GM12878 (cell line): ENCODE results near the gene KRTAP5-7. TPM values are rescaled to one million over a fixed set of nuclear protein-coding genes. Genes with fewer than 3 reads are reported as not detected.

Source experiments
- ATAC-seq: fragments of 200-7000 bp; cut with Tn5 transposase; 3 replicates; pipeline ENCODE4 v1.9.1; 2020; ENCODE audit warnings: mild to moderate bottlenecking, moderate library complexity
- BruUV-seq: library from RNA; stranded (reverse); fragments of 400-500 nt; replicated peaks from 2 replicates; lab custom pipeline; 2021; lab: Mats Ljungman, UMichigan
- CTCF ChIA-PET: fragments of 300-600 bp; sonication (Branson Sonifier 250); formaldehyde crosslinking; extraction: SDS; loops from one replicate; lab custom pipeline; 2021; ENCODE audit warnings: inconsistent platforms; lab: Yijun Ruan, JAX
- POLR2A ChIA-PET: fragments of 350-600 bp; formaldehyde crosslinking; extraction: SDS; loops from one replicate; lab custom pipeline; 2021; ENCODE audit warnings: inconsistent platforms; lab: Charles Lee
- RAD21 ChIA-PET: fragments of 300-600 bp; sonication (Branson Sonifier 250); formaldehyde crosslinking; loops from one replicate; lab custom pipeline; 2023; ENCODE audit warnings: antibody characterized with exemption; ENCODE audit not compliant: unreplicated experiment; lab: Charles Lee
- SMC1A ChIA-PET: fragments of 300-600 bp; sonication (Branson Sonifier 250); formaldehyde crosslinking; loops from one replicate; lab custom pipeline; 2023; ENCODE audit not compliant: unreplicated experiment, uncharacterized antibody; lab: Charles Lee
- DNase-seq: peaks from one replicate; pipeline ENCODE4 v3.0.0-alpha.2; 2011; ENCODE audit warnings: low read depth, low spot score
- FAIRE-seq: peaks from 3 replicates; lab custom pipeline; 2011; peaks lifted over from hg19 to GRCh38; lab: Jason Lieb, UNC
- H2AFZ ChIP-seq: 2 replicates; pipeline ENCODE4 v1.6.0; 2011; ENCODE audit warnings: low read depth, low read length, control low read depth; ENCODE audit not compliant: control insufficient read depth
- H3K27ac ChIP-seq: 2 replicates; pipeline ENCODE4 v1.5.1; 2011; ENCODE audit warnings: control low read depth; ENCODE audit not compliant: control insufficient read depth, insufficient read depth
- H3K27me3 ChIP-seq, 2 experiments: replicated peaks in 1 of 2; 2 replicates each; pipeline versions ENCODE4 v1.6.0 to v1.6.1; 2011; ENCODE audit warnings: low read length in 1 of 2; ENCODE audit not compliant: control insufficient read depth in 2 of 2, insufficient read depth in 2 of 2
- H3K36me3 ChIP-seq, 2 experiments: 2 replicates each; pipeline ENCODE4 v1.5.1; 2011; ENCODE audit warnings: low read length in 1 of 2; ENCODE audit not compliant: control insufficient read depth in 2 of 2, insufficient read depth in 2 of 2
- H3K4me1 ChIP-seq: 2 replicates; pipeline ENCODE4 v1.6.1; 2011; ENCODE audit warnings: mild to moderate bottlenecking, low read length, moderate library complexity, mixed read lengths; ENCODE audit not compliant: control insufficient read depth, insufficient read depth
- H3K4me2 ChIP-seq: 2 replicates; pipeline ENCODE4 v1.6.0; 2011; ENCODE audit warnings: control low read depth; ENCODE audit not compliant: control insufficient read depth, insufficient read depth
- H3K4me3 ChIP-seq: fragments of 200-600 bp; sonication (generic); 2 replicates; pipeline ENCODE4 v1.5.1; 2016
- H3K79me2 ChIP-seq: 2 replicates; pipeline ENCODE4 v1.6.0; 2011; ENCODE audit warnings: low read length; ENCODE audit not compliant: control insufficient read depth, insufficient read depth
- H3K9ac ChIP-seq: 2 replicates; pipeline ENCODE4 v1.8.0; 2011; ENCODE audit warnings: low read length, control low read depth, mixed read lengths; ENCODE audit not compliant: control insufficient read depth, insufficient read depth
- H3K9me3 ChIP-seq: replicated peaks from 3 replicates; pipeline ENCODE4 v1.5.1; 2011; ENCODE audit warnings: mild to moderate bottlenecking, low read length; ENCODE audit not compliant: control insufficient read depth, insufficient read depth
- H4K20me1 ChIP-seq: 2 replicates; pipeline ENCODE4 v1.6.0; 2011; ENCODE audit not compliant: control insufficient read depth, insufficient read depth
- DPF2 ChIP-seq: fragments of 450-650 bp; IDR thresholded peaks from 2 replicates; pipeline ENCODE4 v1.6.1; 2017; ENCODE audit warnings: mild to moderate bottlenecking
- FOXK2 ChIP-seq: fragments of 450-650 bp; IDR thresholded peaks from 2 replicates; pipeline ENCODE4 v1.6.1; 2017; ENCODE audit warnings: mild to moderate bottlenecking, moderate library complexity
- HDAC6 ChIP-seq: fragments of 200-600 bp; sonication (generic); IDR thresholded peaks from one replicate; pipeline ENCODE4 v1.8.0; 2017; ENCODE audit warnings: antibody characterized with exemption; ENCODE audit not compliant: unreplicated experiment
- MTA3 ChIP-seq: IDR thresholded peaks from 2 replicates; pipeline ENCODE4 v1.6.1; 2012; ENCODE audit warnings: low read length, inconsistent platforms, borderline replicate concordance
- MYC ChIP-seq: IDR thresholded peaks from 2 replicates; pipeline ENCODE4 v1.6.1; 2011; ENCODE audit warnings: mild to moderate bottlenecking, low read length, moderate library complexity, inconsistent platforms; ENCODE audit not compliant: insufficient read depth, insufficient replicate concordance, insufficient read length, severe bottlenecking
- NFIC ChIP-seq: IDR thresholded peaks from 2 replicates; pipeline ENCODE4 v1.6.1; 2012; ENCODE audit warnings: low read depth, mild to moderate bottlenecking, inconsistent platforms, low read length, moderate library complexity
- NFXL1 ChIP-seq: fragments of 450-650 bp; IDR thresholded peaks from 2 replicates; pipeline ENCODE4 v1.6.1; 2017; ENCODE audit warnings: antibody characterized with exemption, mild to moderate bottlenecking, borderline replicate concordance
- PAX5 ChIP-seq: IDR thresholded peaks from 2 replicates; pipeline ENCODE4 v1.6.1; 2011; ENCODE audit warnings: low read depth, low read length, borderline replicate concordance
- TCF12 ChIP-seq: IDR thresholded peaks from 2 replicates; pipeline ENCODE4 v1.6.1; 2011; ENCODE audit warnings: low read depth, mild to moderate bottlenecking, low read length
- WRNIP1 ChIP-seq: IDR thresholded peaks from 2 replicates; pipeline ENCODE4 v1.6.1; 2011; ENCODE audit warnings: low read depth, low read length, improper control_type of control experiment, borderline replicate concordance
- ZBED1 ChIP-seq: IDR thresholded peaks from 2 replicates; pipeline ENCODE4 v1.6.1; 2016; ENCODE audit warnings: borderline replicate concordance
- ZNF24 ChIP-seq: fragments of 450-650 bp; IDR thresholded peaks from 2 replicates; pipeline ENCODE4 v1.6.1; 2017; ENCODE audit warnings: antibody characterized with exemption, mild to moderate bottlenecking
- ZNF622 ChIP-seq: fragments of 450-650 bp; IDR thresholded peaks from 2 replicates; pipeline ENCODE4 v1.6.1; 2017; ENCODE audit warnings: mild to moderate bottlenecking, inconsistent platforms
- WGBS: methylation state at CpG from one replicate; pipeline ENCODE4 v1.1.6; 2016; ENCODE audit warnings: low lambda C conversion rate; ENCODE audit not compliant: insufficient replicate concordance, insufficient coverage; ENCODE audit errors: missing lambda C conversion rate; 5-methylcytosine and 5-hydroxymethylcytosine counted together
- in situ Hi-C: fragments of 300-500 bp; cut with MboI; formaldehyde crosslinking; loops from 9 replicates; pipeline ENCODE4 v1.14.3; 2018; ENCODE audit warnings: mixed read lengths
- intact Hi-C: fragments of 100-400 bp; cut with micrococcal nuclease; formaldehyde crosslinking; loops from one replicate; pipeline ENCODE4 v1.14.2; 2022; ENCODE audit not compliant: unreplicated experiment
- polyA plus RNA-seq, 11 experiments: library from polyadenylated mRNA; depleted of rRNA in 4 of 11; unstranded in 6 of 11; stranded (reverse) in 5 of 11; fragments of >200 nt; fragmentation: Nextera tagmentation in 4 of 11; fragmentation: Illumina TruSeq in 1 of 11; extraction: Ambion mirVana in 4 of 11; extraction: Trizol in 1 of 11; gene quantifications; 1 replicate in 1 of 11; 2 replicates in 10 of 11; pipeline versions ENCODE4 v1.2.1 to v1.2.3, GENCODE V29; 2011 to 2016; ENCODE audit warnings: inconsistent platforms in 2 of 11, missing spikeins in 2 of 11, low read depth in 1 of 11
- total RNA-seq, 4 experiments: library from RNA; depleted of rRNA in 3 of 4; stranded (reverse); fragments of >200 nt in 3 of 4; fragmentation: Illumina TruSeq in 1 of 4; extraction: Trizol in 1 of 4; gene quantifications; 2 replicates each; pipeline versions ENCODE4 v1.2.1 to v1.2.3, GENCODE V29; 2013 to 2021
- TF ChIP-seq, protein P1 (sequence below): IDR thresholded peaks from 2 replicates; pipeline ENCODE4 v1.6.1; 2011; ENCODE audit warnings: borderline replicate concordance, low read depth, mild to moderate bottlenecking, moderate library complexity, mixed read lengths, low read length; ENCODE audit not compliant: insufficient read depth; ENCODE audit errors: extremely low read length
- TF ChIP-seq, protein P2 (sequence below): fragments of 450-650 bp; IDR thresholded peaks from 2 replicates; pipeline ENCODE4 v1.6.1; 2016; ENCODE audit warnings: mild to moderate bottlenecking, moderate library complexity, borderline replicate concordance
- TF ChIP-seq, protein P3 (sequence below): IDR thresholded peaks from 2 replicates; pipeline ENCODE4 v1.6.1; 2012; ENCODE audit warnings: low read depth, low read length, improper control_type of control experiment
- TF ChIP-seq, protein P4 (sequence below): fragments of 450-650 bp; IDR thresholded peaks from 2 replicates; pipeline ENCODE4 v1.6.1; 2016; ENCODE audit warnings: mild to moderate bottlenecking

The KRTAP5-7 gene
- total and polyA plus RNA-seq, 10 of the 15 experiments (the other 5 are each of a cell fraction or from before 2014, with no cell fraction given) = 0.07 to 0.23 (median 0.19) TPM; not detected in 6

DNA sequence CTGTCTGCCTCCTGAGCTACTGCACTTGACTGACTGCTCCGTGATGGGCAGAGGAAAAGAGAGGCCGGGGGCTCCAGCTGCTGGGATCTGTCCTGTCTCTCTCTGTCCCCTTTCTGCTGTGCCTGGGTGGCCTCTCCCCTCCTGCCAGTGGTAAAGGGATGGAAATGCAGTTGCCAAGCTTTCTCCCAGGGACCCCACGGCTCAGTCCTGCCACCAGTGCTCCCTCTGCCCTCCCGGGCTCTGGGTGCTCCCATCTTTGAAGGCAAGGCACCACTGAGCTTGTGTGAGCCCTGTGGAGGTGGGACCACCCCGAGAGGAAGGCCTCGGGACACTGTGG is 42.0 kb upstream of the KRTAP5-7 start:
- Histone ChIP-seq H3K4me1 (peaks cover 11% of the 10 kb centered on the region), H3K4me3 (no peak overlapping the region), H3K27me3 (no peaks in the 10 kb centered on the region), H3K9ac (no peak overlapping the region), H3K9me3 (no peaks in the 10 kb centered on the region), H4K20me1 (no peaks in the 10 kb centered on the region), H2AFZ (no peak overlapping the region), H3K79me2 (no peaks in the 10 kb centered on the region), H3K36me3 (peaks cover 30 to 32% of the 10 kb centered on the region in 2 experiments), H3K27ac (no peak overlapping the region), H3K4me2 (no peak overlapping the region)
- no TSS peak for BruUV-seq
- intact Hi-C loops = no loop called here
- SMC1A ChIA-PET = no interaction called here
- DNase-seq (no peak), FAIRE-seq (no peak), ATAC-seq (no peak)
- POLR2A ChIA-PET = no interaction called here
- in situ Hi-C loops = no loop called here
- RAD21 ChIA-PET = no interaction called here
- CTCF ChIA-PET = no interaction called here
- 98% methylated on average over 6 of the region's 6 CpGs for WGBS
- TF ChIP-seq MTA3 (no peak), TCF12 (no peak), DPF2 (no peak), ZBED1 (no peak), ZNF622 (no peak), FOXK2 (no peak), PAX5 (no peak), NFXL1 (no peak), MYC (no peak), ZNF24 (no peak), HDAC6 (no peak), WRNIP1 (no peak), NFIC (no peak)
- TF ChIP-seq, protein P1, sequence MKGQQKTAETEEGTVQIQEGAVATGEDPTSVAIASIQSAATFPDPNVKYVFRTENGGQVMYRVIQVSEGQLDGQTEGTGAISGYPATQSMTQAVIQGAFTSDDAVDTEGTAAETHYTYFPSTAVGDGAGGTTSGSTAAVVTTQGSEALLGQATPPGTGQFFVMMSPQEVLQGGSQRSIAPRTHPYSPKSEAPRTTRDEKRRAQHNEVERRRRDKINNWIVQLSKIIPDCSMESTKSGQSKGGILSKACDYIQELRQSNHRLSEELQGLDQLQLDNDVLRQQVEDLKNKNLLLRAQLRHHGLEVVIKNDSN = no peak
- TF ChIP-seq, protein P2, sequence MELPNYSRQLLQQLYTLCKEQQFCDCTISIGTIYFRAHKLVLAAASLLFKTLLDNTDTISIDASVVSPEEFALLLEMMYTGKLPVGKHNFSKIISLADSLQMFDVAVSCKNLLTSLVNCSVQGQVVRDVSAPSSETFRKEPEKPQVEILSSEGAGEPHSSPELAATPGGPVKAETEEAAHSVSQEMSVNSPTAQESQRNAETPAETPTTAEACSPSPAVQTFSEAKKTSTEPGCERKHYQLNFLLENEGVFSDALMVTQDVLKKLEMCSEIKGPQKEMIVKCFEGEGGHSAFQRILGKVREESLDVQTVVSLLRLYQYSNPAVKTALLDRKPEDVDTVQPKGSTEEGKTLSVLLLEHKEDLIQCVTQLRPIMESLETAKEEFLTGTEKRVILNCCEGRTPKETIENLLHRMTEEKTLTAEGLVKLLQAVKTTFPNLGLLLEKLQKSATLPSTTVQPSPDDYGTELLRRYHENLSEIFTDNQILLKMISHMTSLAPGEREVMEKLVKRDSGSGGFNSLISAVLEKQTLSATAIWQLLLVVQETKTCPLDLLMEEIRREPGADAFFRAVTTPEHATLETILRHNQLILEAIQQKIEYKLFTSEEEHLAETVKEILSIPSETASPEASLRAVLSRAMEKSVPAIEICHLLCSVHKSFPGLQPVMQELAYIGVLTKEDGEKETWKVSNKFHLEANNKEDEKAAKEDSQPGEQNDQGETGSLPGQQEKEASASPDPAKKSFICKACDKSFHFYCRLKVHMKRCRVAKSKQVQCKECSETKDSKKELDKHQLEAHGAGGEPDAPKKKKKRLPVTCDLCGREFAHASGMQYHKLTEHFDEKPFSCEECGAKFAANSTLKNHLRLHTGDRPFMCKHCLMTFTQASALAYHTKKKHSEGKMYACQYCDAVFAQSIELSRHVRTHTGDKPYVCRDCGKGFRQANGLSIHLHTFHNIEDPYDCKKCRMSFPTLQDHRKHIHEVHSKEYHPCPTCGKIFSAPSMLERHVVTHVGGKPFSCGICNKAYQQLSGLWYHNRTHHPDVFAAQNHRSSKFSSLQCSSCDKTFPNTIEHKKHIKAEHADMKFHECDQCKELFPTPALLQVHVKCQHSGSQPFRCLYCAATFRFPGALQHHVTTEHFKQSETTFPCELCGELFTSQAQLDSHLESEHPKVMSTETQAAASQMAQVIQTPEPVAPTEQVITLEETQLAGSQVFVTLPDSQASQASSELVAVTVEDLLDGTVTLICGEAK = no peak
- TF ChIP-seq, protein P3, sequence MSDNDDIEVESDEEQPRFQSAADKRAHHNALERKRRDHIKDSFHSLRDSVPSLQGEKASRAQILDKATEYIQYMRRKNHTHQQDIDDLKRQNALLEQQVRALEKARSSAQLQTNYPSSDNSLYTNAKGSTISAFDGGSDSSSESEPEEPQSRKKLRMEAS = no peak
- TF ChIP-seq, protein P4, sequence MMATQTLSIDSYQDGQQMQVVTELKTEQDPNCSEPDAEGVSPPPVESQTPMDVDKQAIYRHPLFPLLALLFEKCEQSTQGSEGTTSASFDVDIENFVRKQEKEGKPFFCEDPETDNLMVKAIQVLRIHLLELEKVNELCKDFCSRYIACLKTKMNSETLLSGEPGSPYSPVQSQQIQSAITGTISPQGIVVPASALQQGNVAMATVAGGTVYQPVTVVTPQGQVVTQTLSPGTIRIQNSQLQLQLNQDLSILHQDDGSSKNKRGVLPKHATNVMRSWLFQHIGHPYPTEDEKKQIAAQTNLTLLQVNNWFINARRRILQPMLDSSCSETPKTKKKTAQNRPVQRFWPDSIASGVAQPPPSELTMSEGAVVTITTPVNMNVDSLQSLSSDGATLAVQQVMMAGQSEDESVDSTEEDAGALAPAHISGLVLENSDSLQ = no peak
